Measurements from ENCODE around the gene CALR. TPM values are rescaled to one million over a fixed set of nuclear protein-coding genes. Genes with fewer than 3 reads are reported as not detected.
"Not testable (repeated sequence)": the region's sequence is repeated elsewhere in the genome, so short reads cannot be mapped to it uniquely, and the experiment has no call there.

Gene CALR
- total and polyA plus RNA-seq, 7 donors: 124 to 273 (median 170) TPM

DNA sequence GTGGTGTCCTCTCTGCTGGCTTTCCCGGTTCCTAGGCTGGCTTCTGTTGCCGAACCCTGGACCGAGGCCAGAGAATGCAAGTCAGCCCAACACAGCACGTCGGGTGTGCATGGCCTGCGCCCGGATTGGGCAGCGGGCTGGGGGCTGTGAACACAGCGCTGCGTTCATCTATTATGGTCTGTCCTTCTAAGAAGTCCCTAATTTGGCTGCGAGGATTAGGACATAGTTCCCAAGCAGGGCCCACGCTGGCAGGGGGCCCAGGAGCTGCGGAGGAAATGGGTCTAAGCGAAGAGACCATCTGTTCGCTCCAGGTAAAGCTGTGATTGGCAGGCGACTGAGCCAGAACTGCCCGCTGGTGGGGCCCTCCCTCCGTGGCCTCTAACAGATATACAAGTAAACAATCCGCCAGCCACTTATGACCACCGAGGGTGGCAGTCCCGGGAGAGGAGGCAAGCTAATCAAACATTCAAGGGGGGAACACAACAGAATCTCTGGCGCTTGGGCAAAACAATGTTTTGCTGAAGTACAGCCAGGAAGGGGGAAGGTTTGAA, 25.3 kb upstream of the CALR start:
- 0 to 4% (median 1%) methylated on average over 22 of the region's 22 CpGs for WGBS, 3 donors
- no peaks in the 10 kb centered on the region for H3K36me3 ChIP-seq (ENCODE audit: insufficient read depth in 1 of 2, low read depth in 1 of 2)
- TF ChIP-seq, protein P1, sequence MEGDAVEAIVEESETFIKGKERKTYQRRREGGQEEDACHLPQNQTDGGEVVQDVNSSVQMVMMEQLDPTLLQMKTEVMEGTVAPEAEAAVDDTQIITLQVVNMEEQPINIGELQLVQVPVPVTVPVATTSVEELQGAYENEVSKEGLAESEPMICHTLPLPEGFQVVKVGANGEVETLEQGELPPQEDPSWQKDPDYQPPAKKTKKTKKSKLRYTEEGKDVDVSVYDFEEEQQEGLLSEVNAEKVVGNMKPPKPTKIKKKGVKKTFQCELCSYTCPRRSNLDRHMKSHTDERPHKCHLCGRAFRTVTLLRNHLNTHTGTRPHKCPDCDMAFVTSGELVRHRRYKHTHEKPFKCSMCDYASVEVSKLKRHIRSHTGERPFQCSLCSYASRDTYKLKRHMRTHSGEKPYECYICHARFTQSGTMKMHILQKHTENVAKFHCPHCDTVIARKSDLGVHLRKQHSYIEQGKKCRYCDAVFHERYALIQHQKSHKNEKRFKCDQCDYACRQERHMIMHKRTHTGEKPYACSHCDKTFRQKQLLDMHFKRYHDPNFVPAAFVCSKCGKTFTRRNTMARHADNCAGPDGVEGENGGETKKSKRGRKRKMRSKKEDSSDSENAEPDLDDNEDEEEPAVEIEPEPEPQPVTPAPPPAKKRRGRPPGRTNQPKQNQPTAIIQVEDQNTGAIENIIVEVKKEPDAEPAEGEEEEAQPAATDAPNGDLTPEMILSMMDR (IDR thresholded peaks at IDR 0.05): no peak
- H3K9me3 ChIP-seq: no peaks in the 10 kb centered on the region
- intact Hi-C loops (cut with DNase I): no loop called here
- ATAC-seq (peak; percentile 76 to 90 (median 82)), DNase-seq (peak; percentile 65 to 78)
- H3K27me3 ChIP-seq (ENCODE audit: insufficient read depth in 3 of 3, low read length in 2 of 3): no peaks in the 10 kb centered on the region
- peak overlapping the region; percentile 17 for H3K27ac ChIP-seq
- peaks cover 9% of the 10 kb centered on the region for H3K4me1 ChIP-seq
- H3K4me3 ChIP-seq: peak overlapping the region; percentile 49

DNA sequence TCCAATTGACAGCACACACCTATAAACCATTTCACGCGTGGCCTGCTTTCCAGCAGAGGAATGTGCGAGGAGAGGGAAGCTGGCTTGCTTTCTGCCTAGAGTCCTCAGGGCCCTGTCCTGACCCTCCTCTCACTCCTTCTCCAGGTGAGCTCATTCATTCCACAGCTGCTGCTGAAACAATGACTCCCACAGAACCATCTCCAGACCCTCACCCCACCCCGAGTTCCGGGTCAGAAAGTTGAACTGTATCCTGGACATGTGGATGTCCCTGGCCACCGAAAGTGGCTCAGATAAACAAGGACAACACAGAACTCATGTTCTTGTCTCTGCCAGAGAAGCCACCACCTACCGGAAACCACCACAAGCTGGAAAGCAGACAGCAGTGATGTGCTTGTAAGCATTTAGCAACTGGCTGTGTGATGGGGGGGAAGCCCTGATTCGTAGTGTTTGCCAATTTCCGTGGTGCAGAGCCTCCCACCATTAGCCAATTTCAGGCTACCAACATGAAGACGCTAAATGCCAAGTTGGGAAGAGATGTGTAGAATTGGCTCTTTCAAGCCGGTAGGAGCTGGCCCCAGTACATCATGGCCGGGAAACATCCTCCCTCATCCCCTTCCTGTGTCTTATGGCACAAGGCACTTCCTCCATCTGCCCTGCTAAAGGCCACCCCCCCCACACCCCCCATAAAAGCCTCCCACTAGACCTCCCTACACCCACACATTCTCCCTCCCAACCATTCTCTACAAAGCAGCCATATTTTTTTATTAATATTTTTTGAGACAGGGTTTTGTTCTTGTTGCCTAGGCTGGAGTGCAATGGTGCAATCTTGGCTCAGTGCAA, 24.3 kb upstream of the CALR start:
- ATAC-seq: no peak
- no peaks in the 10 kb centered on the region for H3K36me3 ChIP-seq (ENCODE audit: insufficient read depth in 1 of 2, low read depth in 1 of 2)
- H3K27me3 ChIP-seq (ENCODE audit: insufficient read depth in 3 of 3, low read length in 2 of 3): no peaks in the 10 kb centered on the region
- H3K27ac ChIP-seq: peak overlapping the region; percentile 17
- no peak for DNase-seq
- no peaks in the 10 kb centered on the region for H3K9me3 ChIP-seq
- 39 to 47% (median 44%) methylated on average over 12 of the region's 12 CpGs for WGBS, 3 donors
- H3K4me3 ChIP-seq: no peak overlapping the region
- TF ChIP-seq, protein P1 (IDR thresholded peaks at IDR 0.05): no peak
- intact Hi-C loops (cut with DNase I): no loop called here
- peaks cover 13% of the 10 kb centered on the region for H3K4me1 ChIP-seq

DNA sequence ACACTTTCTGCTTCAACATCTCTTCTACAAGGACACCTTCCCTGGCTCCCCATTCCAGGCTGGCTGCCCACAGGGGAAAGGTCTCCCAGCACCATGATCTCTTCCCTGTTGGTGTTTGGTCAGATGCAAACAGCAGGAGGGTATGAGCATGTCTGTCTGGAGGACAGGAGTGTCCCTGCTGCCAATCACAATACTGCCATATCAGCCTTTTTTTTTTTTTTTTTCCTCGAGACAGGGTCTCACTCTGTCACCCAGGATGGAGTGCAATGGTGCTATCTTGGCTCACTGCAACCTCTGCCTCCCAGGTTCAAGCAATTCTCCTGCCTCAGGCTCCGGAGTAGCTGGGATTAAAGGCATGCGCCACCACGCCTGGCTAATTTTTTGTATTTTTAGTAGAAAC, 22.5 kb upstream of the CALR start:
- H3K36me3 ChIP-seq (ENCODE audit: insufficient read depth in 1 of 2, low read depth in 1 of 2); H3K4me3 ChIP-seq; DNase-seq; intact Hi-C loops (cut with DNase I); ATAC-seq; H3K9me3 ChIP-seq; H3K27me3 ChIP-seq (ENCODE audit: insufficient read depth in 3 of 3, low read length in 2 of 3); H3K27ac ChIP-seq: not testable (repeated sequence)
- 83 to 96% (median 85%) methylated on average over 4 of the region's 4 CpGs for WGBS, 3 donors
- peaks cover 13% of the 10 kb centered on the region for H3K4me1 ChIP-seq

- Histone ChIP-seq H3K27ac (no peak overlapping the region), H3K9me3 (no peaks in the 10 kb centered on the region), H3K27me3 (ENCODE audit: insufficient read depth in 3 of 3, low read length in 2 of 3) (no peaks in the 10 kb centered on the region), H3K36me3 (ENCODE audit: insufficient read depth in 1 of 2, low read depth in 1 of 2) (peaks cover 10 to 14% of the 10 kb centered on the region in 2 donors), H3K4me1 (peaks cover 3% of the 10 kb centered on the region), H3K4me3 (no peak overlapping the region)
- ATAC-seq: no peak
- 91 to 96% (median 93%) methylated on average over 14 of the region's 14 CpGs for WGBS, 3 donors
- TF ChIP-seq, protein P1 (IDR thresholded peaks at IDR 0.05): no peak
- intact Hi-C loops (cut with DNase I): no loop called here
- no peak for DNase-seq
Measured at GRCh38 chr19:12918253-12918652, 20.2 kb upstream of the CALR start.

GRCh38 chr19:12921047-12921446, 17.4 kb upstream of the CALR start:
- no peak for DNase-seq
- peaks cover 3% of the 10 kb centered on the region for H3K4me1 ChIP-seq
- TF ChIP-seq, protein P1 (IDR thresholded peaks at IDR 0.05): no peak
- peaks cover 18 to 42% of the 10 kb centered on the region in 2 donors for H3K36me3 ChIP-seq (ENCODE audit: insufficient read depth in 1 of 2, low read depth in 1 of 2)
- H3K4me3 ChIP-seq: no peak overlapping the region
- no peaks in the 10 kb centered on the region for H3K27me3 ChIP-seq (ENCODE audit: insufficient read depth in 3 of 3, low read length in 2 of 3)
- intact Hi-C loops (cut with DNase I): no loop called here
- no peak overlapping the region for H3K27ac ChIP-seq
- H3K9me3 ChIP-seq: no peaks in the 10 kb centered on the region
- WGBS, 3 donors: 54 to 61% (median 54%) methylated on average over 3 of the region's 3 CpGs
- no peak for ATAC-seq
